GM21717 (cell line): ENCODE measurements around the gene CTNNA3.
"Not testable (repeated sequence)": the region's sequence is repeated elsewhere in the genome, so short reads cannot be mapped to it uniquely, and the experiment has no call there.

ENCODE experiments used
- ATAC-seq: cut with Tn5 transposase; IDR thresholded peaks from one replicate; pipeline ENCODE4 v1.9.1; 2021; ENCODE audit warnings: mild to moderate bottlenecking, moderate library complexity; ENCODE audit not compliant: unreplicated experiment

Gene CTNNA3

DNA sequence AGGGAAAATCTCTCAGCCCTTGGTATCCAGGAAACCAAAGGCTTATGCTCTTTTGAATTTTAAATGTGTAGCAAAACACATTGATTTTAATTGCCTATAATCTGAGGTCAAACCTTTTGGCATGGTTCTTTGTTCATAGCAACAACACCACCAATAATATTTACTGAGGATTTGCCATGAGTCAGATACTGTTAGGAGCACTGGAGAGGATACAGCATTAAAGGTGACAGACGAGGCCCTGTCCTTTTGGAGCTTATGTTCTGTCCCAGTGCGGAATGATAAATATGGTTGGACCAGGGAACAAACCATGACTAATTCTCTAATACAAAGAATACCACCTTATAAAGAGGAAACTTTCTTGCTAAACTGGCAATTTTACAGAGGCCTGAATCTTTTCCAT lies 176.6 kb downstream of the CTNNA3 start:
- ATAC-seq = no peak

DNA sequence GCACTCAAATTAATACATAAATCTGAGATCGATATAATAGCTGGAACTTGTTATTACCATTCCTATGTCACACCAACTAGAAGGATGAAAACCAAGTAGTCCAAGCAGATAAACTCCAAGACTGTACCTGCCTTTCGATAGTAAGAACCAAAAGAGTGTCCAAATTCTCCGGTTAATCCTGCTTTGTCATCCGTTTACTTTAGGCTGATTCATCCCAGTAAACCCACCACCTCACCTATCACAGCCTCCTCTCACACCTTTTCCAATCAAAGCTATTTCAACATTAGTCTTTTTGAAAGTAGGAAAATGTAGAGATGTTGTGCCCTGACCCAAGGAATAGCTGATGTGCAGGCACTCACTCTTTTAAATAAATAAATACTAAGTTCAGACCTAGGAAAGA lies 177.2 kb downstream of the CTNNA3 start:
- no peak for ATAC-seq

DNA sequence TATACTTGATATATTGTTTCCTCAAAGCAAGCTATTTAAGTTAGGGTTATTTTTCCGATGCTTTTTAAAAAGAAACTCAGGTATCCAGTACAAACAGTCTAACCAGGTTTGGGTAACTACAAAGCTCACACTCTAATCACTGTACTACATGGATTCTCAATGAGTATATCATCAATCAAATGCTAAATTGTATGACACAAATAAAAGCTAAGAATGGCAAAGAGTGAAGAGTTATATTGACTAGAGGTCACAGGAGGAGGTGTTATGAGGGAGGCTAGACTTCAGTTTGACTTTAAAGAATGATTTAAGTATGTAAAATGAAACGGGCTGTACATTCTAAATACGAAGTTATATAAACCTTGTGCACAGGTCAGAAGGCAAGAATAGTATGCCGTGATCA lies 178.0 kb downstream of the CTNNA3 start:
- ATAC-seq = no peak

DNA sequence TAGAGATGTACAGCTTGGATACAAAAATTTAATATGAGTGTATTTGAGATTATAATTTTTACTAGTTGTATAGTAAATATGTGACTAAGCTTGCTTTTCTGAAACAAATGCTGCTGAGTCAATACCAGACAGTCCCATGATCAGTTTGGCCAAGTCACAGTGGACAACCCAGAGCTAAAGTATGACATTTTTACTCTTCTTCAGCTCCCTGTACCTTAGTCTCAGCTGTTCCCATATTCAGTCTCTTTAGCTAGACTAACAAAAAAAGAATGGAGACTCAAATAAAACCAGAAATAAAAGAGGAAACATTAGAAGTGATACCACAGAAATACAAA lies 189.3 kb downstream of the CTNNA3 start:
- ATAC-seq = no peak

DNA sequence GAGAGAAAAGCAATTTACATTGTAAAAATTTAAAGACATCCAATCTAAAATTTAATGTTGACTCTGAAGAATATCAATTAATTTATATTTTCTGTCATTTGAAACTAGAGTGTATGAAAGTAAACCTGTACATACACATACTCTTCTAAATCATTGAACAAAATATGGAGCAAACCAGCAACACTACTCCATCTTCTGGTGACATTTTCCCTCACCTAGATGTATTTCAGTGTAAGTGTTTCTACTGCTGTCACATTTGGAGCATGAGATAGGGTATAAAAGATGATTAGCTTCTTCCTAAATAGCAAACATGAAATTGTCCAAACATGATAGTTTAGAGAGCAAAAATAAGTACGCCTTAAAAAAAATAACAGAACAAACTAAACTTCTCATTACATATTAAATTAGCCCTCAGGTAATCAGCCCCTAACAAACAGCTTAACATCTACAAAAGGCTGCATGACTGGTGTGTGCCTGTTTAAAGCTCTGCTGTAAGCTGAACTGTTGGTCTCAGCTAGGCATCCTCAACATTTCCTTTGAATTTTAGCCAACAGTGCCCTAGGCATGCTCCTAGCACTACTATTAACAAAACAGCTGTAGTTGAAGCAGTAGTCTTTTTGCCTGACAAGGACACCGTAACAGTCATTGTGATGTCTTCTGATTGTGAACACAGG lies 189.8 kb downstream of the CTNNA3 start:
- ATAC-seq = no peak

DNA sequence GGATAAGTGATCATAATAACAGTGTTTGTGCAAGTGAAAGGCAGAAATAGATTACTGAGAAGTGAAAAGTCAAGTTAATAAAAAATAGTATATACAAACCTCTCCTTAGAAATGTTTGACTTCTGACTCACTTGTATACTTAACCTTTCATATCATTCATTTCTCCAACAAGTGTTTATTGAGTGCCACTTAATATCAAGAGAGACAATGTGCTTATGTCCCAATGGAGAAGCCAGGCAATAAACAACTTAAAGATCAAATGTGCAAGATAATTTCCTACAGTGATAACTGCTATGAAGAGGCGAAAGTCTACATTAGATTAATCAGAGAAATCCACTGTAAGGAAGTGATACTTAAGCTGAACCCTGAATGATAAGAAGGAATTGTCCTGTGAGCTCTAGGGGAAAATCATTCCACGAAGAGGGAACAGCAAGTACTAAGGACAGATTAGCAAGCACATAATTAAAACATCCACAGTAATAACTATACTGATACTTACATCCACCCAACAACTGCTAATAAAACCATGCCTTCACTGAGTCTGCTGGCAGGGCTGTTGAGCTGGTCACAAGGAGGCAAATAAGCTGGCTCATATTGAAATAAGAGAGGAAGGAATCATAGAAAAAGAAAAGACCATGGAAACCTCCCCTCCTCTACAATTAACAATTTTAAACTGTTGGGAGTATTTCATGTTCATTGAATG lies 203.5 kb downstream of the CTNNA3 start:
- ATAC-seq = no peak

DNA sequence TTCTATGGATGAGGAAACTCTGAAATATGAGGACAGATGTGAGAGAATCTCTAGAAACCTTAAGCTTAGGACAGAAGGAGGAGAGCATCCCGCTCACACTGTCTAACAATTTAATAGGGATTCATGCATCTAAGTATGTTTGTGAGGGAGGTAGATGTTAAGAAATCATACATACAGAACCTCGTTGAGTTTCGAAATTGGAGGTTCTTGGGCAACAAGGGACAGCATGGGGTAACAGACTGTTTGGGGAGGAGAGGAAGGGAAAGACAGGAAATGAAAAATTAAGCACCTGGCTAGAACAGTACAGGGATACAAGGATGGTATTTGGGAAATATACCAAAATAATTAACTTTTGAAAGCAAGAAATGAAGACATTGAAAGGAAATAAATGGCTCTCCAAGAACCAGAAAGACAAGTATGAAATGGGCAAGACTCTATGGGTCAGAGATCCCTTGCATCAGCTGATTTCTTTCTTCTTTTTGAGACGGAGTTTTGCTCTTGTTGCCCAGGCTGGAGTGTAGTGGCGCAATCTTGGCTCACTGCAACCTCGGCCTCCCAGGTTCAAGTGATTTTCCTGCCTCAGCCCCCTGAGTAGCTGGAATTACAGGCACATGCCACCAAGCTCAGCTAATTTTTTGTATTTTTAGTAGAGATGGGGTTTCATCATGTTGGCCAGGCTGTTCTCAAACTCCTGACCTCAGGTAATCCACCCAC lies 207.9 kb downstream of the CTNNA3 start:
- no peak for ATAC-seq

DNA sequence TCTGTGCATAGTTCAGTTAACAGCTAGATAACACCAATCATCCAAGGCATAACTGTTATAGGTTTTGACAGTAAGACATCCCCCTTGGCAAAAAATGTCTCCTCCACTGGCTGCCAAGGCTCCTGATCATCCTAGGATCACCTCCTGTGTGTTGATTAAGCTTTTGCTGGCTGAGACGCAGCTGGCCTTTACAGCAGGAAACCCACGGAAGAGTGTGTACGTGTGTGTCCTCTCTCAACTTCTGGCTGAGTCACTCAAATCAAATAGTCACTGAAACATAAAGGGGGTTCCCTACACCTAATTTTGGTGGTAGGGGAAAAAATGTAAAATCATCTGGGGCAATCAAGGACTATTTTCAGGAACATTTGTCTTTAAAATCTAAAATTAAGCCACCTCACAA lies 208.8 kb downstream of the CTNNA3 start:
- no peak for ATAC-seq

DNA sequence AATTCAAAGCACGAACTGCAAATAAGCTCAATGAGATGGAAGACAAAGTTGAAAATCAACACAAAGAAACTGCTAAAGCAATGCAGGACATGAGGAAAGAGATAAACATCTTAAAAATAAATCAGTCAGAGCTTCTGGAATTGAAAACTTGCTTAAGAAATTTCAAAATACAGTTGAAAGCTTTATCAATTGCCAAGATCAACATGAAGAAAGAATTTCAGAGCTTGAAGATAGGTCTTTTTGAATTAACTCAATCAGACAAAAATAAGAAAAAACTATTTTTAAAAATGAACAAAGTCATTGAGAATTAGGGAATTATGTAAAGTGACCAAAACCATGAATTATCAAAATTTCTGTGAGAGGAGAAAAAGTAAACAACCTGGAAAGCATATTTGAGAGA lies 218.1 kb downstream of the CTNNA3 start:
- no peak for ATAC-seq

DNA sequence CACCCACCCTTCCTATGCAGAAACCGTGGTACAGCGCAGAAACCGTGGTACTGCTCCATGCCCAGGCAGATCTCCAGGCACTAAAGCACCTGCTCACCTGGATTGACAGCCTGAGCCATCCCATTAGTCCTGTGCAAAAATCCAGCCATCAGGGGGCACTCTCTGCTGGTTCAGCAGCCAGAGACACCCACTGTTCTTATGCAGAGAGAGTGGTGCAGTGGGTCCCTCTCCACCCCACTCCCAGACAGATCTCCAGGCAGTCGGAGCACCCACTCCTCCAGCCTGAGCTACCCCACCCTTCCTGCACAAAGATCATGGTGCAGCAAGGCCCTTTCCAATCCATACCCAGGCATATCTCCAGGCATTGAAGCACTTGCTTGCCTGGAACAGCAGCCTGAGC lies 219.8 kb downstream of the CTNNA3 start:
- ATAC-seq = no peak

DNA sequence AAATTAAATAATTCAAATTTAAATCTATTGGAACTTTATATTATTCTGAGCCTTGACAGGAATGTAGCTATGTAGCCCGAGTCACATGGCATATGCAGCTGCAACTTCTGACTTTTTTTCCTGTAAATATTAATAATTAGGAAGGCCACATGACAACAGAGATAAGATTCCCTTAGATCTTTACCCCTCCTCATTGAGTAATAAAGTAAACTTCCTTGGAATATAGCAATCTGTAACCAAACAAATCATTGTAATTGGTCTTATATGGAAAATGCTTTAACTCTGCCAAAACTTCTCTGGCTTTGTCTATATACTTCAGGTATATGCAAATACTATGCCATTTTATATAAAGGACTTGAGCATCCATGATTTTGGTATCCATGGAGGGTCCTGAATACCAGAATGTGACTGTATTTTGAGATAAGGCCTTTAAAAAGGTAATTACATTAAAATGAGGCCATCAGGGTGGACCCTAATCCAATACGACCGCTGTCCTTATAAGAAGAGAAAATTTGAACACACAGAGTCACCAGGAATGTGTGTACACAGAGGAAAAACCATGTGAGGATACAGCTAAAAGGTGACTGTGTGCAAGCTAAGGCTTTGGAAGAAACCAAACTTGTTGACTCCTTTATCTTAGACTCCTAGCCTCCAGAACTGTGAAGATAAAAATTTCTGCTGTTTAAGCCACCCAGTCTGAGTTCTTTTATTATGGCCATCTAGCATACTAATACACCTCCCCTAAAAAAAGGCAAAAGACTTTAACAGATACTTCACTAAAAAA lies 222.0 kb downstream of the CTNNA3 start:
- ATAC-seq = no peak

DNA sequence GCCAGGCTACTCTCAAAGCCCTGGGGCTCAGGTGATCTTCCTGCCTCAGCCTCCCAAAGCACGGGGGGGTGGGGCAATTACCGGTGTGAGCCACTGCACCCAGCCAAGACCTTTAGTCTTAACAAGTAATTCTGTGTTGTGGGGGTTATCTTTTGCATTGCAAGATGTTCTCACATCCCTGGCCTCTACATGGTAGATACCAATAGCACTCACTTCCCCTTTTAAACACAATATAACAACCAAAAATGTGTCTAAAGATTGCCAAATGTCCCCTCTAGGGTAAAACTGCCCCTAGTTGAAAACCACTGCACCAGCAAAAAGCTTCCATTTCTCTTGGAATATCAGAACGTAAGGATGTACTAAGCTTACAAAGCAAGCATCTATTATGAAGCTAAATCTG lies 225.0 kb downstream of the CTNNA3 start:
- peak; percentile 61 for ATAC-seq

DNA sequence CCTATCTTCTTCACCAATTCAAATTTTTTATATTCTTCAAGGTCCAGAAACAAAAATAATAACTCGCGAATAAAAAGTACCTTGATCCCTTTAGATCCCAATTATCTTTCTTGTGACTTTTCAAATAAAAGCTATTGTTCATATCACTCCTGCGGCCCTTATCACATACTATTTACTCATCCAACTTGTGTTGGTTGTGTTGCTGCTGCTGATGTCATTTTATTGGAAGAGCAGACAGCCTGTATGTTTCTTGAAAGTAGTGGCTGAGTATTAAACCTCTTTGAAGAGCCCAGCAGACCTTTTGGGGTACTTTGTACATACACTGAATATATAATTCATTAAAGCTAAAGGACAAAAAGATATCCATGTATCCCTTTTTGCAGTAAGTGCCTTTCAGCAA lies 231.7 kb downstream of the CTNNA3 start:
- no peak for ATAC-seq

DNA sequence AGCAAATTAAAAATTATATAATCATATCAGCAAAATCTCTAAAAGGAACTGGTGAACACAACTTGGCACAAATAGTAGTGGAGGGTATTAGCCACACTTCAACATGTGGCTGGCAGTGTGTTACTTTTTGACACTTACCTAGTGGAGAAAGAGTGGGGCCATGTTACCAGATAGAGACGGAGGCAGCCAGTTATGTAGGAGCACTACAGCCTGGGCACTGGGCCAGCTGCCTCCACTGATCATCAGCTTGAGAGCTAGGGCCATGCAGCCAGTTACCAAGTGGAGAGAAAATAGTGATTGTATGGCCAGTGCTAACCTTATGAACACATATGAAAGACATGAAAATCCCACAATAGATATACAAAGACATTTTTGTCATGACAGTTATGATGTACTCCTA lies 243.1 kb downstream of the CTNNA3 start:
- ATAC-seq = no peak

DNA sequence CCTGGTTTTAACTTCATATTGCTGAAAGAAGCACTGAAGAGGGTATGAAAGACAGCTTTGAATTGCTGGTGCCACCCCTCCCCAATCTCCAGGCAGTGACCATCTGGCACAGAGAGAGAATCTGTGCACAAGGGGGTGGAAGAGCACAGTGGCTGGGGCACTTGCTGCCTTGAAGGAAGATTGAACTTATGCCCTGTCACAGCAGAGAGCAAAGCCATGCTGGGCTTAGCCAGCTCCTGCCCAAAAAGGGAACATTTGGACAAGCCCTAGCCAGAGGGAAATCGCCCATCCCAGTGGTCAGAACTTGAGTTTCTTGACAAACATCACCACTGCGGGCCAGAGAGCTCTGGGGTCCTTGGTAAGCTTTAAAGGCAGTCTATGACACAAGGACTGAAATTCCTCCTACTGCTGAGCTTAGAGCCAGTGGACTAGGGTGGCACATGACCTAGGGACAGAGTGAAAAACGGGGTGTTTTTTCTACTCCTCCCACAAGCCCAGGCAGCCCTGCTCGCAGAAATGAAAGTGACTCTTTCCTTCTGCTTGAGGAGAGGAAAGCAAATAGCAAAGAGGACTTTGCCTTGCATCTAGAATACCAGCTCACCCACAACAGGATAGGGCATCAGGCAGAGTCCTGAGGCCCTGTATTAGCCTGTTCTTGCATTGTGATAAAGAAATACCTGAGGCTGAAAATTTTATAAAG lies 257.2 kb downstream of the CTNNA3 start:
- no peak for ATAC-seq

DNA sequence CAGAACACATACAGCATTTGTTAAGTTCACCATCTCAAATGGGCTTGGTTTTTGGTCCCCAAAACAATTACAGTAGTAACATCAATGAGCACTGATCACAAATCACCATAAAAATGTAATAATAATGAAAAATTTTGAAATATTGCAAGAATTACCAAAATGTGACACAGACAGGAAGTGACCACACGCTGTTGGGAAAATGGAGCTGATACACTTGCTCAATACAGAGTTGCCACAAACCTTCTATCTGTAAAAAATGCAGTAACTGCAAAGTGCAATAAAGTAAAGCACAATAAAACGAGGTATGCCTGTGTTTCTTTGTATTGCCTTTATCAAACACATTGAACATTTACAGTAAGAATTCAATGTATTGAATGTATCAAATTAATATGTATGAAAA lies 262.7 kb downstream of the CTNNA3 start:
- no peak for ATAC-seq

DNA sequence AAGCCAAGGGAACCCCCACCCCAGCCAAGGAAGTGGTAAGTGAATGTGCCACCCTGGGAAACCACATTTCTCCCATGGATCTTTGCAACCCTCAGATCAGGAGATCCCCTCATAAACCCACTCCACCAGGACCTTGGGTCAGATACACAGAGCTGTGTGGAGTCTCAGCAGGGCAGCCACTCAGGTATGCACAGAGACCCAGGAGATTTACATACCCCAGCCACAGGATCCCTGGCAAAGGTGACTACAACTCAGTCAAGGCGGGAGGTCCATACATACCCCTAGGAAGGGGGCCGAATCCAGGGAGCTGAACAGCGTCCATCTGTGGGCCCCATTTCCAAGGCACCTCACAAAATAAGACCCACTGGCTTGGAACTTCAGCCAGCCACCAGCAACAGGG lies 293.4 kb downstream of the CTNNA3 start:
- ATAC-seq = no peak

DNA sequence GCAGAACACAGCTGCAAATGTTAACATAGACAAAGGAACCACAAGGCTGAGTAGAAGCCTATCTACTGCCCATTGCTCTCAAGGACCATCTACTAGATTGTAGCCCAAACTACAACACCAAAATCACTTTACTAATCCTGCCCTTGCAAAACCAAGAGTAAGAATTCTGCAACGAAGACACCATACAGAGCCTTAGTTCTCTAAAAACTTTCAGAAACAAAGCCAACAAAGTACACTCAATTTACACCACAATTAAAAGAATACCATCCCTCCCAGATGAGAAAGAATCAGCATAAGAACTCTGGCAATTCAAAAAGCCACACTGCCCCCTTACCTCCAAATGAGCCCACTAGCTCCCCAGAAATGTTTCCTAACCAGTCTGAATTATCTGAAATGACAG lies 294.3 kb downstream of the CTNNA3 start:
- no peak for ATAC-seq

DNA sequence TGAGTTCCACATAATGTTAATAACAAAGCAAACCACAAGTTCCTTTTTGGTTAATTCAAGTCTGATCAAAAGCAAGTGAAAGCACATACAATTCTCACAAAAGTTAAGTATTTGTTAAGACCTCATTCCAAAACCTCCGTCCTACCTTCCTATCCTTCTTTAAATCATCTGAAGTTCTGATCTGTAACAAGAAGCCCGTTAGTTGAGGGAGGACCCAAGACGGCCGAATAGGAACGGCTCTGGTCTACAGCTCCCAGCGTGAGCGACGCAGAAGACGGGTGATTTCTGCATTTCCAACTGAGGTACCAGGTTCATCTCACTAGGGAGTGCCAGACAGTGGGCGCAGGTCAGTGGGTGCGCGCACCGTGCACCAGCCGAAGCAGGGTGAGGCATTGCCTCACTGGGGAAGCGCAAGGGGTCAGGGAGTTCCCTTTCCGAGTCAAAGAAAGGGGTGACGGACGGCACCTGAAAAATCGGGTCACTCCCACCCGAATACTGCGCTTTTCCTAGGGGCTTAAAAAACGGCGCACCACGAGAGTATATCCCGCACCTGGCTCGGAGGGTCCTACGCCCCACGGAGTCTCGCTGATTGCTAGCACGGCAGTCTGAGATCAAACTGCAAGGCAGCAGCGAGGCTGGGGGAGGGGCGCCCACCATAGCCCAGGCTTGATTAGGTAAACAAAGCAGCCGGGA lies 309.0 kb downstream of the CTNNA3 start:
- ATAC-seq = not testable (repeated sequence)

DNA sequence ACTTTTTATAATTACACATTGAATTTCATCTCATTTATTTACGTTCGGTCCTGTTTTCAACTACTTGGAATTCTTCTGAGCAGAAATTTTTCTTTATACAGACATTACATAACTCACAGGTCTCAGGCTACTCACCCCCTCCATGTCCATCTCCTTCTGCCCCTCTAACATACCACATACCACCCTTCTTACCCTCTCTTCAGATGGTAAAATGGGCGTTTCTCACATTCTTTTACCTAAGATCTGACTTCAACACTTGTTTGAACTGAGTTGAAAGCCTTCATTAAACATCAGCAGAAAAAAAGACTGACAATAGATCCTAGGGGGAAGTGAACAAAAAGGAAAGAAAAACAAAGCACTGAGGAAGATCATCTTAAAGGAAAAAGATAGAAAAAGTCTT lies 309.7 kb downstream of the CTNNA3 start:
- ATAC-seq = no peak
